Colonic mucosa (tissue), 4 donors: ENCODE results near the gene RTP5. TPM values are rescaled to one million over a fixed set of nuclear protein-coding genes. Genes with fewer than 3 reads are reported as not detected.

Experiments
- DNase-seq: peaks from one replicate; pipeline ENCODE4 v3.0.0-alpha.2; 2020
- H3K27ac ChIP-seq: fragments of 200-600 bp; one replicate; pipeline ENCODE4 v1.8.0; 2021
- H3K27me3 ChIP-seq: fragments of 200-600 bp; one replicate; pipeline ENCODE4 v1.8.0; 2021
- H3K36me3 ChIP-seq: fragments of 200-600 bp; one replicate; pipeline ENCODE4 v1.8.0; 2021
- H3K4me1 ChIP-seq: fragments of 200-600 bp; one replicate; pipeline ENCODE4 v1.8.0; 2021; ENCODE audit warnings: mild to moderate bottlenecking
- H3K4me3 ChIP-seq: fragments of 200-600 bp; one replicate; pipeline ENCODE4 v1.8.0; 2021
- H3K9ac ChIP-seq, 2 donors: one replicate each; pipeline ENCODE4 v1.7.0; 2013; ENCODE audit warnings: control low read depth in 2 of 2, low read depth in 2 of 2, low read length in 2 of 2
- H3K9me3 ChIP-seq: fragments of 200-600 bp; one replicate; pipeline ENCODE4 v1.8.0; 2021
- intact Hi-C: fragments of 100-400 bp; cut with DNase I; formaldehyde crosslinking; loops from one replicate; pipeline ENCODE4 v1.14.1; 2022
- total RNA-seq, 2 donors: library from RNA; stranded (reverse); fragmentation: NEBNext Ultra II Directional in 1 of 2; extraction: Animal tissue kit (Norgen Biotek cat#: 25700) in 1 of 2; gene quantifications; one replicate each; pipeline ENCODE4 v1.2.1, GENCODE V29; 2021
- TF ChIP-seq, protein P1 (sequence below): fragments of 200-600 bp; IDR thresholded peaks from one replicate; pipeline ENCODE4 v1.8.0; 2022; ENCODE audit warnings: antibody characterized with exemption, mild to moderate bottlenecking
- donor health status: healthy.
- donor health status: DM: no; HTN: no; CAD: no.
- donor health status: DM: no; HTN: no; CAD: no.

The RTP5 gene
- total RNA-seq, 2 donors from 2014 or later: not detected

DNA sequence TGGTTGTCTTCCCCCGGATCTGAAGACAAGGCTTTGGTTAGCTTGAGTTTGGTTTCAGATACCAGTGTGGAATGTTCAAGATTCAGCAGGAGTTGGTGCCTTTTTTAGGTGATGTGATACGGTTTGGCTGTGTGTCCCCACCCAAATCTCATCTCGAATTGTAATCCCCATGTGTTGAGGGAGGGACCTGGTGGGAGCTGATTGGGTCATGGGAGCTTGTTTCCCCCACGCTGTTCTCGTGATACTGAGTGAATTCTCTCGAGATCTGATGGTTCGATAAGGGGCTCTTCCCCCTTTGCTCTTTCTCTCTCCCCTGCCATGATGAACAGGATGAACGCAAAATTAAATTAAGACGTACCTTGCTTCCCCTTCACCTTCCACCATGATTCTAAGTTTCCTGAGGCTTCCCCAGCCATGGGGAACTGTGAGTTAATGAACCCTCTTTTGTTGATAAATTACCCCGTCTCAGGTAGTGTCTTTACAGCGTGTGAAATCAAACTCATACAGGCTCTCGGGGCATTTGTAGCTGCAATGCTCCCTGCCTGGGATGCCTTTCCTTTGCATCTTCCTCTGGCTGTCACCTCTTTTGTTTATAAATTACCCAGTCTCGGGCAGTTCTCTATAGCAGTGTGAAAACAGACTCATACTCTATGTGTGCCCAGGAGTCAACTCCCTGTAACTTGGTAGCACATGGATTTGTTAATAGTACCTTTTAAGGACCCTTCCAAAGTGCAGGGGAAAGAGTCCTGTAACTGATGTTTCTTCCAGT lies 32.1 kb upstream of the RTP5 start:
- intact Hi-C loops: no loop called here
- TF ChIP-seq, protein P1, sequence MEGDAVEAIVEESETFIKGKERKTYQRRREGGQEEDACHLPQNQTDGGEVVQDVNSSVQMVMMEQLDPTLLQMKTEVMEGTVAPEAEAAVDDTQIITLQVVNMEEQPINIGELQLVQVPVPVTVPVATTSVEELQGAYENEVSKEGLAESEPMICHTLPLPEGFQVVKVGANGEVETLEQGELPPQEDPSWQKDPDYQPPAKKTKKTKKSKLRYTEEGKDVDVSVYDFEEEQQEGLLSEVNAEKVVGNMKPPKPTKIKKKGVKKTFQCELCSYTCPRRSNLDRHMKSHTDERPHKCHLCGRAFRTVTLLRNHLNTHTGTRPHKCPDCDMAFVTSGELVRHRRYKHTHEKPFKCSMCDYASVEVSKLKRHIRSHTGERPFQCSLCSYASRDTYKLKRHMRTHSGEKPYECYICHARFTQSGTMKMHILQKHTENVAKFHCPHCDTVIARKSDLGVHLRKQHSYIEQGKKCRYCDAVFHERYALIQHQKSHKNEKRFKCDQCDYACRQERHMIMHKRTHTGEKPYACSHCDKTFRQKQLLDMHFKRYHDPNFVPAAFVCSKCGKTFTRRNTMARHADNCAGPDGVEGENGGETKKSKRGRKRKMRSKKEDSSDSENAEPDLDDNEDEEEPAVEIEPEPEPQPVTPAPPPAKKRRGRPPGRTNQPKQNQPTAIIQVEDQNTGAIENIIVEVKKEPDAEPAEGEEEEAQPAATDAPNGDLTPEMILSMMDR: no peak
- no peak overlapping the region for H3K4me3 ChIP-seq

DNA sequence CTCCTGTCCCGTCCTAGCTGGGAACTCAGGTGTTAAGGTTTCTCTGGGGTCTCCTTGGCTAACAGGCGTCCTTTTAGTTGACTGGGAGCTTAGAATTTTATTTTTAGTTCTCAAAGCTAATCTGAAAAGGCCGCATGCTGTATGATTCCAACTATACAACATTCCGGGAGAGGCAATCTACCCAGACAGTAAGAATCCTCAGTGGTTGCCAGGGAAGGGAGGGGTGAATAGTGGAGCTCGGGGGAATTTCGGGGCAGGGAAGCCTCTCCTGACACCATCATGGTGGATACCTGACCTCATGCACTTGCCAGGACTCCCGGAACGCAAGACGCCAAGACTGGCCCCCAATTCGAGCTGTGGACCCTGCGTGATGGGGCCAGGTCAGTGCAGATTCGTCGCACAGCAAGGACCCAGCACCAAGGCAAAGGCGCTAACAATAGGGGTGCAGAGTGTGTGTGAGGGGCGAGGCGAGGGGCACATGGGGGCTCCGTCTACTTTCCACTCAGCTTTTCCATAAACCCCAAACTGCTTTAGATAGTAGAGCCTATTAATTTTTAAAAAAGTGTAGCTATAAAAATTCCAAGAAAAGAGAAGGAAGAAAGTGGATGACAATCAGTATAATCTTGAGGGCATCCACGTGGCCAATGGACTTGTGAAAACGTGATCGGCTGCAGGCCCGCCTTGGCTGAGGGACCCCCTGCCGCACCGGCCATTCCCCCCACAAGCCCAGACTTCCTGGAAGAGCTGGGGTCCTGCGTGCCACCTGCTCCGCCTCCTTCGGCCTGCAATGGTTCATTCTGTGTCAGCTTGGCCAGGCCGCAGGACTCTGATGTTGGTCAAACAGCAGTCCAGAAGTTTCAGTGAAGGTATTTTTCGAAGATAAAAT lies 28.1 kb upstream of the RTP5 start:
- no peak overlapping the region for H3K9ac ChIP-seq
- intact Hi-C loops: no loop called here
- H3K36me3 ChIP-seq: no peaks in the 10 kb centered on the region
- H3K9me3 ChIP-seq: no peaks in the 10 kb centered on the region
- TF ChIP-seq, protein P1: no peak
- no peaks in the 10 kb centered on the region for H3K4me1 ChIP-seq
- DNase-seq: no peak
- no peak overlapping the region for H3K27ac ChIP-seq
- no peak overlapping the region for H3K4me3 ChIP-seq
- no peaks in the 10 kb centered on the region for H3K27me3 ChIP-seq

More for the DNA sequence above, 32.1 kb upstream of the RTP5 start:
- Histone ChIP-seq H3K9ac (no peak overlapping the region), H3K36me3 (no peaks in the 10 kb centered on the region), H3K27me3 (no peaks in the 10 kb centered on the region), H3K27ac (no peak overlapping the region), H3K4me1 (no peaks in the 10 kb centered on the region), H3K9me3 (no peaks in the 10 kb centered on the region)
- no peak for DNase-seq

DNA sequence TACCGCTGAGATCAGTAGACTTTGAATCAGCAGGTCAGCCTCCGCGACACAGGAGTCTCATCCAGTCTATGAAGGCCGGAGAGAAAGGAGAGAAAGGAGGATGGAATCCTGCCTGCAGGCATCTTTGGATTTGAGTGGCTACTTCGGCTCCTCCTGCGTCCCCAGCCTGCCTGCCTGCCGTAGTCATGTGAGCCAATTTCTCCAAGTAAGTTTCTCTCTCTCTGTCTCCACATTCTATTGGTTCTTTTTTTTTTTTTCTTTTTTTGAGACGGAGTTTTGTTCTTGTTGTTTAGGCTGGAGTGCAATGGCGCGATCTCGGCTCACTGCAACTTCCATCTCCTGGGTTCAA lies 27.5 kb upstream of the RTP5 start:
- H3K4me3 ChIP-seq: no peak overlapping the region
- TF ChIP-seq, protein P1: no peak
- DNase-seq: no peak
- H3K4me1 ChIP-seq: no peaks in the 10 kb centered on the region
- intact Hi-C loops: no loop called here
- H3K9ac ChIP-seq: no peak overlapping the region
- H3K27ac ChIP-seq: no peak overlapping the region
- H3K9me3 ChIP-seq: no peaks in the 10 kb centered on the region
- H3K27me3 ChIP-seq: no peaks in the 10 kb centered on the region
- H3K36me3 ChIP-seq: no peaks in the 10 kb centered on the region

DNA sequence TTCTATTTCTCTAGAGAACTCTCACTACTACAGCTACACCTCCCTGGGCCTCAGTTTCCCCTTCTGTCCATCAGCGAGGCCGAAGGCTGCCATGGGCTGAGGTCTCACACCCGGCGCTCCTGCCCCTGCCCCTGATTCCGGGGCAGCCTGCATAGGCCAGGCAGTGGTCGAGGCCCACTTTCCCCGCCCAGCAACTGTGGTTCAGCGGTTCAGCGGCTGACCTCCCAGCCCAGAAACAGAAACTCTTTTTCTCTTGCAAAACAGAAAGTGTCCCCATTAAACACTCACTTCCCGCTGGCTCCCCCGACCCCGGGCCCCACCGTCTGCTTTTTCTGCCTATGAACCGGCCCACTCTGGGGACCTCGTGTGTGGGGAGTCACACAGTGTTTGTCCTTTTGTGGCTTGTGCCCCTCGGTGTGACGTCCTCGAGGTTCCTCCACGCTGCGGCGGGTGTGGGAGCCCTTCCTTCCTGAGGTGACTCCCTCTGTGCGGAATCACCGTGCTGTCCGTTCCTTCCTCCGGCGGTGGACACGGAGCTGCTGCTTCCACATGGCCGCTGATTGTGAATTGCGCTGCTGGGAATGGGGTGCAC lies 26.8 kb upstream of the RTP5 start:
- Histone ChIP-seq H3K4me3 (peak overlapping the region; percentile 7), H3K27me3 (no peaks in the 10 kb centered on the region), H3K9ac (peak overlapping the region in 1 of 2 donors; percentile 19), H3K4me1 (no peaks in the 10 kb centered on the region), H3K9me3 (no peaks in the 10 kb centered on the region), H3K27ac (peak overlapping the region; percentile 32), H3K36me3 (no peaks in the 10 kb centered on the region)
- intact Hi-C loops: no loop called here
- TF ChIP-seq, protein P1: no peak
- DNase-seq: no peak

DNA sequence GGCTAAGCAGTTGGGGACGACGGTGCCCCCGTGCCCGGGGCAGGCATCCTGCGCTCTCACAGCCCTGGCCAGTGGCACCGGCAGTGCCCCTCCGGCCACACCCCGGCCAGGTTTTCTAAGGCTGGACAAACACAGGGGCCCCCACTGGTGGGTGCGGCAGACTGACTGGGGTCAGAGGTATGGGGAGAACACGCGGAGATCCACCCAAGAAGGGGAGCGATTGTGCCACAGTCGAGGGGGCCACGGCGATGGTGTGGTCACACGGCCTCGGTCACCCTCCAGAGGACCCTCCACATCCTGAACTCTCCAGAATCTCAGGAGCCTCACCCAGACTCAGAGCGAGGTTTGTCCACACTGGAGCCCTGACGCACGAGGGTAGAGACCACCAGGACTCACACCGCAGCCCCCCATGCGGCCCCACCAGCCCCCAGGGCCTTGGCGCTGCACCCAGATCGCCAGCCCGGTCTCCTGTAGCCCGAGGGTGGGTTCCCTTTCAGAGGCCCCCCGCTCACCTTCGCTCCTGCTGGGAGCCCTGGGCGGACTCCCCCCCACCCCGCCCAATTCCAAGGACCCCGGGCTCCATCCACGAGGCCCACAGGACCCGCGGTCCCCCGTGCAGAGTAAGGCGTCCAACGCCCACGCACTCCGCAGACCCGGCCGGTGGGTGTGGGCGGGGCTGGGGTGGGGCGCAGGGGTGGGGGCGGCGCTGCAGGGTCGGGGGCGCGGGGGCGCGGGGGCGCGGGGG lies 26.0 kb upstream of the RTP5 start:
- peak; percentile 21 for DNase-seq
- no peaks in the 10 kb centered on the region for H3K9me3 ChIP-seq
- H3K27ac ChIP-seq: peak overlapping the region; percentile 32
- peak overlapping the region; percentile 7 for H3K4me3 ChIP-seq
- no peaks in the 10 kb centered on the region for H3K4me1 ChIP-seq
- no peaks in the 10 kb centered on the region for H3K27me3 ChIP-seq
- TF ChIP-seq, protein P1: no peak
- H3K36me3 ChIP-seq: no peaks in the 10 kb centered on the region
- H3K9ac ChIP-seq: peak overlapping the region in 1 of 2 donors; percentile 46
- intact Hi-C loops: no loop called here
